Measurements from ENCODE around the gene ISL2. TPM values are rescaled to one million over a fixed set of nuclear protein-coding genes. Genes with fewer than 3 reads are reported as not detected.

ISL2 gene
- total RNA-seq, 4 donors from 2014 or later: 1.8 to 5.1 (median 4.2) TPM

- peak overlapping the region in 3 of 4 donors; percentile 48 to 68 (median 50) for H3K27ac ChIP-seq (replicated peaks in 1 of 4)
- intact Hi-C loops (cut with DNase I): no loop called here
Measured at GRCh38 chr15:76345583-76345879, 9.0 kb downstream of the ISL2 start.

DNA sequence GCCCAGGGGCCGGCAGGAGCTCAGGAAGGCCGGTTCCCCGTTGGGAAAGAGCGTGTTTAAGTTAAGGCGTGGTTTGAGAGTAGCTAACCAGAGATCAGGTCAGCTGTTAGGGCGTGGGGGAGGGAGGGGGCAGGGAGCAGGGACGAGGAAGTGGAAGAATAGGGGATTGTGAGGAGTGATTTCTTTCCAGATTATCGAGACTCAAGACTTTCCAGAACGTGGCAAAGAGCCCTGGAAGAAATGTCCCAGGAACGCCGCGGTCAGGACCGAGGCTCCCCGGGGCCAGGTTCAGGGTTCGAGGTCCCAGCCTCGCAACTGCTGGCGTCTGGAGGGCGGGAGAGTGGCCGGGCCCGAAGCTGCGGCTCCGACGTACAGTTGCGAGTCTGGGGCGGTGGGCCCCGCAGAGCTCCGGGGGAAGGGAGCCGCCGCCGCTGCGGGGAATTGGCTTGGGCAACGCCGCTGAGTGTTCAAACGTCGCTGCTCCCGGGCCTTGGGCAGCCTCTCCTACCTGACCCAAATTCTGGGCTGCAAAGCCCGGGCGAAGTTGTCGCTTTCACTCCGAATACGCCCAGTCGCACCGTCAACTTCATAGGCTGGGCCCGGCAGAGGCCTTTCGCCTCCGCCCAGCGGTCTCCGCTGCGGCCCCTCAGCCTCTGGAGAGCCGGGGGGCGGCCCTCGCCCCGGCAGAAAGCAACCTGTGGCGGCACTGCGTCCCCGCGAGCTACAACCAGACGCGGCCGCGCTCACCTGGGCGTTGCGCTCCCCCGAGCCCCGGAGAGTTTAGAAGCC is 9.5 kb downstream of the ISL2 start:
- intact Hi-C loops (cut with DNase I): no loop called here
- Histone ChIP-seq H3K4me1 (peaks cover 40 to 45% (median 43%) of the 10 kb centered on the region in 4 donors), H3K9me3 (no peaks in the 10 kb centered on the region), H3K4me3 (peak overlapping the region; percentile 58 to 67 (median 58)), H3K27me3 (peaks cover 0 to 67% (median 17%) of the 10 kb centered on the region in 4 donors), H3K36me3 (peaks cover 0 to 20% (median 10%) of the 10 kb centered on the region in 4 donors), H3K27ac (replicated peaks in 1 of 4) (peak overlapping the region; percentile 48 to 75 (median 59))
- DNase-seq (ENCODE audit: extremely low spot score): no peak
- 37% methylated on average over 9 of the region's 65 CpGs for WGBS
- TF ChIP-seq POLR2A (IDR thresholded peaks at IDR 0.05; ENCODE audit: low read depth) (no peak), EP300 (IDR thresholded peaks at IDR 0.05) (no peak), POLR2AphosphoS5 (IDR thresholded peaks at IDR 0.05) (no peak), CTCF (IDR thresholded peaks at IDR 0.05) (no peak)

More at GRCh38 chr15:76345583-76345879, 9.0 kb downstream of the ISL2 start:
- no peak for DNase-seq (ENCODE audit: extremely low spot score)
- WGBS: 69% methylated on average over 7 of the region's 7 CpGs
- Histone ChIP-seq H3K4me3 (peak overlapping the region; percentile 58 to 67 (median 58)), H3K4me1 (peaks cover 45 to 50% (median 48%) of the 10 kb centered on the region in 4 donors), H3K36me3 (peaks cover 0 to 22% (median 13%) of the 10 kb centered on the region in 4 donors), H3K9me3 (no peaks in the 10 kb centered on the region), H3K27me3 (peaks cover 0 to 73% (median 17%) of the 10 kb centered on the region in 4 donors)
- TF ChIP-seq EP300 (IDR thresholded peaks at IDR 0.05) (no peak), CTCF (IDR thresholded peaks at IDR 0.05) (no peak), POLR2AphosphoS5 (IDR thresholded peaks at IDR 0.05) (no peak), POLR2A (IDR thresholded peaks at IDR 0.05; ENCODE audit: low read depth) (no peak)

GRCh38 chr15:76346669-76347481 is 10.3 kb downstream of the ISL2 start:
- peaks cover 0 to 12% (median 6%) of the 10 kb centered on the region in 4 donors for H3K36me3 ChIP-seq
- peak overlapping the region; percentile 58 to 67 (median 58) for H3K4me3 ChIP-seq
- DNase-seq (ENCODE audit: extremely low spot score): no peak
- H3K27me3 ChIP-seq: peaks cover 0 to 59% (median 17%) of the 10 kb centered on the region in 4 donors
- no peak for TF ChIP-seq EP300 (IDR thresholded peaks at IDR 0.05)
- intact Hi-C loops (cut with DNase I): no loop called here
- H3K4me1 ChIP-seq: peaks cover 32 to 38% (median 35%) of the 10 kb centered on the region in 4 donors
- WGBS: 16% methylated on average over 36 of the region's 74 CpGs
- no peaks in the 10 kb centered on the region for H3K9me3 ChIP-seq
- H3K27ac ChIP-seq (replicated peaks in 1 of 4): peak overlapping the region; percentile 48 to 75 (median 59)

DNA sequence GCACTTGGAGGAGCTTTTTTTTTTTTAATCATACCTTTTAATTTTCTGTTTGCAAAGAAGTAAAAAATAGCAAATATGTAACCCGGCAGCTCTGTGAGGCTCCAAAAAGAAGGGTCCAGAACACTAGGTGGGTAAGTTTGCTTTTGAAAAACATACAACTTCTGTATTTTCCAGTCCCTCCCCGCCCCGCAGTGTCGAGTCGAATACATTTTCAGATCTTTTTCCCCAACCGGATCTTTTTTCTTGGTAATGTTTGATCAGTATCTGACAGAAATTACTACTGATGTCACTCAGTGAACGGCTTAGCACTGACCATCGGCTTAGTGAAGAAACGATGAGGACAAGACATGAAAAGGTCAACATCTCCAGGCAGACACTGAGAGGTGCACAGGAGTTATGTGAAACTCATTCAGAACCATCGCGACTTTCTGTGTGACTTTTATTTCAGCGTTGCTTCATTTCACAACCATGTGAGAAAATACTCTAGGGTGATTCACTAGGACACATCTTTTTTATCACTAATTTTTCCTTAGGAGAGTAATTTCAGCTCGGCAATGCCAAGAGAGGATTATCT is 11.0 kb downstream of the ISL2 start:
- peaks cover 0 to 6% (median 3%) of the 10 kb centered on the region in 4 donors for H3K36me3 ChIP-seq
- intact Hi-C loops (cut with DNase I): no loop called here
- H3K9me3 ChIP-seq: no peaks in the 10 kb centered on the region
- H3K4me1 ChIP-seq: peaks cover 25 to 32% (median 29%) of the 10 kb centered on the region in 4 donors
- peaks cover 0 to 52% (median 15%) of the 10 kb centered on the region in 4 donors for H3K27me3 ChIP-seq
- TF ChIP-seq EP300 (IDR thresholded peaks at IDR 0.05): no peak
- no peak for TF ChIP-seq POLR2A (IDR thresholded peaks at IDR 0.05; ENCODE audit: low read depth)
- no peak for TF ChIP-seq CTCF (IDR thresholded peaks at IDR 0.05)
- no peak for TF ChIP-seq POLR2AphosphoS5 (IDR thresholded peaks at IDR 0.05)
- peak overlapping the region; percentile 58 to 67 (median 58) for H3K4me3 ChIP-seq
- no peak for DNase-seq (ENCODE audit: extremely low spot score)
- peak overlapping the region; percentile 48 to 75 (median 59) for H3K27ac ChIP-seq (replicated peaks in 1 of 4)
- 82% methylated on average over 13 of the region's 13 CpGs for WGBS
